Prostate gland (tissue), 2 donors: ENCODE measurements around the gene GPBP1L1. TPM values are rescaled to one million over a fixed set of nuclear protein-coding genes. Genes with fewer than 3 reads are reported as not detected.

Experiments
- DNase-seq: peaks from one replicate; pipeline ENCODE4 v3.0.0-alpha.2; 2019; ENCODE audit warnings: low spot score
- H3K27ac ChIP-seq, 2 donors: fragments of 200-600 bp; sonication (generic); 2 replicates each; pipeline ENCODE4 v1.5.1; 2017 to 2019
- H3K27me3 ChIP-seq: fragments of 200-600 bp; sonication (generic); replicated peaks from 2 replicates; pipeline ENCODE4 v1.5.1; 2019; ENCODE audit not compliant: insufficient read depth
- H3K36me3 ChIP-seq, 2 donors: fragments of 200-600 bp; sonication (generic); 1 replicate in 1 of 2; 2 replicates in 1 of 2; pipeline versions ENCODE4 v1.5.1 to v1.8.1; 2017 to 2019
- H3K4me1 ChIP-seq: fragments of 200-600 bp; sonication (generic); replicated peaks from 2 replicates; pipeline ENCODE4 v1.5.1; 2019
- H3K4me3 ChIP-seq, 2 donors: fragments of 200-600 bp; sonication (generic); 2 replicates each; pipeline ENCODE4 v1.5.1; 2017 to 2019
- H3K9me3 ChIP-seq: fragments of 200-600 bp; sonication (generic); 2 replicates; pipeline ENCODE4 v1.5.1; 2017
- POLR2A ChIP-seq: fragments of 450-650 bp; IDR thresholded peaks from one replicate; pipeline ENCODE4 v1.6.1; 2016; ENCODE audit warnings: antibody characterized with exemption, mild to moderate bottlenecking
- POLR2AphosphoS5 ChIP-seq: sonication (generic); formaldehyde crosslinking; IDR thresholded peaks from one replicate; pipeline ENCODE4 v1.6.1; 2017; ENCODE audit warnings: antibody characterized with exemption
- WGBS: methylation state at CpG from one replicate; pipeline ENCODE4 v1.1.5; 2018; 5-methylcytosine and 5-hydroxymethylcytosine counted together
- intact Hi-C: fragments of 100-400 bp; cut with DNase I; formaldehyde crosslinking; loops from one replicate; pipeline ENCODE4 v1.14.2; 2022
- total RNA-seq, 2 donors: library from RNA; depleted of rRNA; stranded (reverse); fragments of >200 nt; gene quantifications; one replicate each; pipeline ENCODE4 v1.1.0, GENCODE V29; 2016
- TF ChIP-seq, protein P1 (sequence below), 4 experiments: fragments of 200-600 bp in 2 of 4; fragments of 450-650 bp in 2 of 4; sonication (generic) in 2 of 4; IDR thresholded peaks; 1 replicate in 3 of 4; 2 replicates in 1 of 4; pipeline ENCODE4 v1.5.1; 2016 to 2019; ENCODE audit warnings: antibody characterized with exemption in 4 of 4, mild to moderate bottlenecking in 2 of 4, moderate library complexity in 2 of 4

Gene GPBP1L1
- total RNA-seq, 2 donors from 2014 or later, result 120 to 153 TPM

DNA sequence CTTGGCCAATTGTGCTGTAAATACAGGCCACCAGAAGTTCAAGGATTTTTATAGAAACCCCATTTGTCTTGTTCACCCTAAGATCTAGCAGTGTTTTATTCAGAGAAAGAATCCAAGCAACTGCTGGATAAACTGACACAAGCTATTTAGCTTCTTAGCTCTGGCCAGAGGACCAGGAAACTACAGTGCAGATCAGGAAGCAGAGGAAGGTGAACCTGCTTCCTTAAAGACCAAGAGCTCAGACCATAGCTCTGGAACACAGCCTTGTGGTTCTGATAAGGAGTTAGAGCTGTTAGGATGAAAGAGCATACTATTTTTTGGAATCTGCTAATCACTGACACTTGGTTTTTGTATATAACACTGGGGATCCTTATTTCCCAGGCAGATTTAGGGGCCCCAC lies 57.3 kb downstream of the GPBP1L1 start:
- no peak for DNase-seq
- no peak for TF ChIP-seq POLR2A
- TF ChIP-seq POLR2AphosphoS5, result no peak
- TF ChIP-seq, protein P1, sequence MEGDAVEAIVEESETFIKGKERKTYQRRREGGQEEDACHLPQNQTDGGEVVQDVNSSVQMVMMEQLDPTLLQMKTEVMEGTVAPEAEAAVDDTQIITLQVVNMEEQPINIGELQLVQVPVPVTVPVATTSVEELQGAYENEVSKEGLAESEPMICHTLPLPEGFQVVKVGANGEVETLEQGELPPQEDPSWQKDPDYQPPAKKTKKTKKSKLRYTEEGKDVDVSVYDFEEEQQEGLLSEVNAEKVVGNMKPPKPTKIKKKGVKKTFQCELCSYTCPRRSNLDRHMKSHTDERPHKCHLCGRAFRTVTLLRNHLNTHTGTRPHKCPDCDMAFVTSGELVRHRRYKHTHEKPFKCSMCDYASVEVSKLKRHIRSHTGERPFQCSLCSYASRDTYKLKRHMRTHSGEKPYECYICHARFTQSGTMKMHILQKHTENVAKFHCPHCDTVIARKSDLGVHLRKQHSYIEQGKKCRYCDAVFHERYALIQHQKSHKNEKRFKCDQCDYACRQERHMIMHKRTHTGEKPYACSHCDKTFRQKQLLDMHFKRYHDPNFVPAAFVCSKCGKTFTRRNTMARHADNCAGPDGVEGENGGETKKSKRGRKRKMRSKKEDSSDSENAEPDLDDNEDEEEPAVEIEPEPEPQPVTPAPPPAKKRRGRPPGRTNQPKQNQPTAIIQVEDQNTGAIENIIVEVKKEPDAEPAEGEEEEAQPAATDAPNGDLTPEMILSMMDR (IDR thresholded peaks at IDR 0.05), result no peak
- H3K9me3 ChIP-seq, result no peaks in the 10 kb centered on the region
- intact Hi-C loops, result no loop called here
- peaks cover 5 to 10% of the 10 kb centered on the region in 2 donors for H3K36me3 ChIP-seq
- H3K27me3 ChIP-seq, result no peaks in the 10 kb centered on the region
- H3K27ac ChIP-seq, result no peak overlapping the region
- no peak overlapping the region for H3K4me3 ChIP-seq
- peaks cover 6% of the 10 kb centered on the region for H3K4me1 ChIP-seq

DNA sequence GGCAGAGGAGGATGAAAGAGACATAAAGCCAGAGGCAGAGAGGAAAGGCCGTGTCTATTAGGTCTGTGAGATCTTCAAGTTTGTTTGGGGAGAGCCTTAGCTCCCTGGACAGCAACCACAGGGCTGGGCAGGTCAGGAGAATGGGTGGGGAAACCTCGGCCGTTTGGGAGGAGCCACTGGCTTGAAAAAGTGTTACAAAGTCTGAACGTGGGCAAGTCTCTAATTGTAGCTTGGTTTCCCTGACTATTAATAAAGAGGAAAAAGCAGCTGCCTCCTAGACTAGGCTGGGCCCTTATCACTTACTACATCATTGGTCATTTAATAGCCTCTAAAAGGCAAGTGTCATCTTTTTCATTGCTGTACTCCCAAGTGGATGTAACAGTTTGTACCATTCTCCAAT lies 62.4 kb downstream of the GPBP1L1 start, which contains the start of gene CCDC17:
Gene CCDC17 (minus strand): TSS at position 83 of the 400 bp plus-strand sequence. CDS start 145 bp downstream, outside the sequence.
- DNase-seq, result no peak
- Histone ChIP-seq H3K4me3 (no peak within 1 kb of the TSS), H3K9me3 (no peaks in the 10 kb centered on the region), H3K27me3 (no peaks in the 10 kb centered on the region), H3K27ac (no peak within 1 kb of the TSS), H3K4me1 (no peaks in the 10 kb centered on the region), H3K36me3 (no peaks in the 10 kb centered on the region)
- no peak for TF ChIP-seq POLR2AphosphoS5
- TF ChIP-seq POLR2A, result no peak
- TF ChIP-seq, protein P1 (IDR thresholded peaks at IDR 0.05), result no peak
- intact Hi-C loops, result no loop called here
- 16% methylated on average over 4 of the region's 4 CpGs for whole genome bisulfite sequencing

GRCh38 chr1:45622524-45623394 lies 63.6 kb downstream of the GPBP1L1 start:
- H3K9me3 ChIP-seq, result no peaks in the 10 kb centered on the region
- DNase-seq, result no peak
- no peak overlapping the region for H3K27ac ChIP-seq
- TF ChIP-seq POLR2A, result no peak
- TF ChIP-seq, protein P1 (IDR thresholded peaks at IDR 0.05), result no peak
- TF ChIP-seq POLR2AphosphoS5, result no peak
- no peaks in the 10 kb centered on the region for H3K4me1 ChIP-seq
- no peaks in the 10 kb centered on the region for H3K27me3 ChIP-seq
- H3K4me3 ChIP-seq, result no peak overlapping the region
- intact Hi-C loops, result no loop called here
- WGBS, result 62% methylated on average over 70 of the region's 78 CpGs
- no peaks in the 10 kb centered on the region for H3K36me3 ChIP-seq

DNA sequence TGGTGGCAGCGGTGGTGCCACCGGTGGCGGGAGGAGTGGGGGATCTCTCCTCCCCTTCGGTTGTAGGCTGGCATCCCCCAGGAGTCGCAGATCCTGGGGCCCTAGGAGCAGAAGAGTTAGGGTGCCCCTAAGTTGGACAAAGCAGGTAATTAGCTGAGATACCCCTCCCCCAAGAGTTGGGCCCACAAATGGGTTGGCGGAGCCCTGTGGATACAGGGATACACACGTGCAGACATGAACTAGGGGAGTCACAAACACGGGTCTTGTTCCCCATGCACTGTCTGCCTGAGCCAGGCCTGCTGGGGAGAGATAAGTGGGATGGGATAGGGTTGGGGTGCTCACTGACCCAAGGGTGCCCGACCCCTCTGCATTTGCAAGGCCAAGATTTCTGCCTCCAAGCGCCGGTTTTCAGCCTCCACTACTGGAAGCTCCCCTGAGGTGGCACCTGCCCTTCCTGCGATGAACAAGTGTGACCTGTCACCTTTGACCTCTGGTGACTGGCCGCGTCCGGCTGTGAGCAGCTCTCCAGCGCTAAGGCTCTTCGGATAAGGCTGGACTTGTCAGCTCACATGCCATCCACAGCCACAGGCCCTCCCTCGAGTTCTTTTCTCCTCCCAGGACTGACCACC lies 64.3 kb downstream of the GPBP1L1 start:
- Histone ChIP-seq H3K4me1 (no peaks in the 10 kb centered on the region), H3K9me3 (no peaks in the 10 kb centered on the region), H3K36me3 (peaks cover 4 to 5% of the 10 kb centered on the region in 2 donors), H3K27me3 (no peaks in the 10 kb centered on the region), H3K27ac (peak overlapping the region in 1 of 2 donors; percentile 63), H3K4me3 (no peak overlapping the region)
- intact Hi-C loops, result no loop called here
- TF ChIP-seq, protein P1 (IDR thresholded peaks at IDR 0.05), result no peak
- no peak for TF ChIP-seq POLR2A
- TF ChIP-seq POLR2AphosphoS5, result no peak
- no peak for DNase-seq
- WGBS, result 68% methylated on average over 18 of the region's 18 CpGs
